DMS53 treated with DMSO at 0.1 percent for 48 hours (cell line): ENCODE data around the gene FRRS1.
"Not testable (repeated sequence)": the region's sequence is repeated elsewhere in the genome, so short reads cannot be mapped to it uniquely, and the experiment has no call there.

Source experiments
- DNase-seq: peaks from one replicate; lab custom pipeline; 2025; ENCODE audit not compliant: unreplicated experiment; lab: John Stamatoyannopoulos, UW

FRRS1 gene

GRCh38 chr1:99768104-99768503 is 1.7 kb upstream of the FRRS1 start:
- no peak for DNase-seq

DNA sequence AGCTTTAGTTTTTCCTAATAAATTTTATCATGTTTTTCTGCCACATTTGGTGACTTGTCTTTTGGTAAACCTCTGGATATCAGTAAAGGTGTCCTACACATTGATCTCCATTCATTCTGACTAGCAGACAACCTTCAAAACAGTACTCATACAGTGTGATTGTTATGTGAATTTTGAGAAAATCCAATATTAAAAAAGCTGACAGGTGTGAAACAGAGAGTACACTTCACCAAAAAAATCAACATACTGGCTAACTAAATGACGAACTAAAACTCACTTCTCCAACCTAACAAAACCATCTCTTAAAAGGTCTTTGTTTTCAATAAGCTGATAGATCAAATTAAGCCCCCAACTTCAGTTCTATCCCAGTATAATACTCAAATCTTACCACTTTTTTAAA is 1.5 kb downstream of the FRRS1 start:
- no peak for DNase-seq

DNA sequence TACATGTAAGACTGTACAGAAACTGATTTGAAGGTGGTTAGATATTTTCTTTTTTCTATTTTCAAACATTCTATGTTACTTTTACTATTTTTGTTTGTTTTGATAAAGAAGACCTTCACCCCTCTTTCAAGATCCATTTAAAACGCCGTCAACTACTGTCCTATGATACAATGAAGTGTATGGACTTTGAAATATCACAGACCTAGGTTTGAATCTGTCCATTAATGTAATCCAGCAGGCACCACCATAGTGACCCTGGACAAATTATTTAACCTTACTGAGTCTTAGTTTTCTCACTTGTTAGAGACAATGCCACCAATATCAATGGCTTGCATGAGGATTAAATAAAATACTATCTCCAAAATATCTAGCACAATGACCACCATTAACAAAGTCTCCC is 2.0 kb downstream of the FRRS1 start:
- no peak for DNase-seq

GRCh38 chr1:99763956-99764355 is 2.5 kb downstream of the FRRS1 start:
- DNase-seq: no peak

- no peak for DNase-seq
Measured at GRCh38 chr1:99761774-99762173, 4.7 kb downstream of the FRRS1 start.

DNA sequence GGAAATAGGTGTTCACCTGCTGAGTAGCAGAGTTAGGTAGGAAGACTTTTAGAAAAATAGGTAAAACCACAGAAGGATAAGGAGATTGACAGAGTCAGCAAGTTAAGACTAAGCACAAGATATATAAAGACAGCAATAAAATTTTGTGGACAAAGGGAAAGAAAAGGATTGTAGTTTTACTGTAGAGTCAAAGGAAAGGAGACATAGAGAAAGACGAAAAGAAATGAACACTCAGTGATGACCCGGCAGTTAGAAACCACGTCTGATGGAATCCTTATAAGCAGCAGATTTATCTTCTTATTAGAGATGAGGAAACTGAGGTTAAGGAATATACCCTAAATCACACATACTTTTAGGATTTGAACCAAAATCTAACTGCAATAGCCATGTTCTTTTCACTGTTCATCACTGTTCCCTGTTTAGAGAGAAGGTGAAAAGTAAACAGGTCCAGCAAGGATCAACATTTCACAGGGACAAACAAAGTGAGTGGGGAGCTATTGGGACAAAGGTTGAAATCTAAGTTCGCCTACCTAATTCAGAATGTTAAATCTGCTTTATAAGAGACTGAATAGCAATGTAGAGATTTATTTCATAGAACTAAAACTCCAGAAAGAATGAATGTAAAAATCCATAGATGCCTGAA is 6.8 kb downstream of the FRRS1 start:
- DNase-seq: no peak

- DNase-seq: not testable (repeated sequence)
Measured at GRCh38 chr1:99758686-99759517, 7.5 kb downstream of the FRRS1 start.

DNA sequence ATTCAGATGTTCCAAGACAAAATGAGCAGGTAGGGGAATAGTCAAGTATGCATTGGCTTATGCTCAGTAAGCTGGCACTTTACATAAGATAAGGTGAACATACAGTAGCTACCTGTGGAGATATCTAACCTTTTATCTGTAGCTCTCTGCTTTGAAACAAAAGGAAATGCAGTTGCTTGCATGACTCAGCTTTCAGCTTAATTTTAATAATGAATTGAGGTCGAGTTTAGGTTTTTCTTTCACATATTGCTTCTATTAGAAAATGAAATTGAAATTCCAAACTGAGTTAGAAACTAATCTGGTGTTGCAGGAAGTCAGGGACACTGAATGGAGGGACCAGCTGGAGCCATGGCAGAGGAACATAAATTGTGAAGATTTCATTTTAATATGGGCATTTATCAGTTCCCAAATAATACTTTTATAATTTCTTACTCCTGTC is 8.3 kb downstream of the FRRS1 start:
- no peak for DNase-seq

- no peak for DNase-seq
Measured at GRCh38 chr1:99756598-99756997, 9.8 kb downstream of the FRRS1 start.

DNA sequence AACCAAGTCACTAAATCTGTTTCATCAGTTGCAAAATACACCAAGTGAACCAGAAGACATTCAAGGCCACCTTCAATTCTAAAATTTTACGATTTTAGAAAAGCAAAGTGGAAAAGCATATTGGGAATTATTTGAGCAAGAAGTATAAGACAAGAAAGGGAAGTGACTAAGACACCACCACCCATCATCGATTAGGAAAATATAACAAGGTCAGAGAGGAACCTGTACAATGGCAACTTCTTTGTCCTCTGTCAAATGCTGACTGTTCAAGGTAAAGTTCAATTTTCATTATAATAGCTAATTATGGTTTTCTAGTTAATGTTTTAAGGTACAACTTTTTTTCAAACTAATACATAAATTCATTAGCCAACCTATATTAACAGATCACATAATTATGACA is 10.8 kb downstream of the FRRS1 start:
- DNase-seq: no peak

- DNase-seq: no peak
Measured at GRCh38 chr1:99754697-99755096, 11.7 kb downstream of the FRRS1 start.

DNA sequence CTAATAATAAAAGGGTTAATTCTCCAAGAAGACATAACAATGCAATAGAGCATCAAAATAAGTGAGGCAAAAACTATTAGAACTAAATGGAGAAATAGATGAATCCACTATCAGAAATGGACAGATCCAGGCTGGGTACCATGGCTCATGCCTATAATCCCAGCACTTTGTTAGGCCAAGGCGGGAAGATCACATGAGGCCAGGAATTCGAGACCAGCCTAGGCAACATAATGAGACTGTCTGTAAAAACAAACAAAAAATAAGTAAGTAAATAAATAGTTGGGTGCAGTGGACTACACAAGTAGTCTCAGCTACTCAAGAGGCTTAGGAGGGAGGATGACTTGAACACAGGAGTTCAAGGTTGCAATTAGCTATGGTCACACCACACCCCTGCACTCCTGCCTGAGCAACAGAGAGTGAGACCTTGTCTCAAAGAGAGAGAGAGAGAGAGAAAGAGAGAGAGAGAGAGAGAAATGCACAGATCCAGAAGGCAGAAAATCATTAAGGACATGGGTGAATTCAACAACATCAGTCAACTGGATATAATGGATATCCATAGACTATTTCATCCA is 12.3 kb downstream of the FRRS1 start:
- no peak for DNase-seq

GRCh38 chr1:99751877-99752504 is 14.4 kb downstream of the FRRS1 start:
- DNase-seq: no peak

DNA sequence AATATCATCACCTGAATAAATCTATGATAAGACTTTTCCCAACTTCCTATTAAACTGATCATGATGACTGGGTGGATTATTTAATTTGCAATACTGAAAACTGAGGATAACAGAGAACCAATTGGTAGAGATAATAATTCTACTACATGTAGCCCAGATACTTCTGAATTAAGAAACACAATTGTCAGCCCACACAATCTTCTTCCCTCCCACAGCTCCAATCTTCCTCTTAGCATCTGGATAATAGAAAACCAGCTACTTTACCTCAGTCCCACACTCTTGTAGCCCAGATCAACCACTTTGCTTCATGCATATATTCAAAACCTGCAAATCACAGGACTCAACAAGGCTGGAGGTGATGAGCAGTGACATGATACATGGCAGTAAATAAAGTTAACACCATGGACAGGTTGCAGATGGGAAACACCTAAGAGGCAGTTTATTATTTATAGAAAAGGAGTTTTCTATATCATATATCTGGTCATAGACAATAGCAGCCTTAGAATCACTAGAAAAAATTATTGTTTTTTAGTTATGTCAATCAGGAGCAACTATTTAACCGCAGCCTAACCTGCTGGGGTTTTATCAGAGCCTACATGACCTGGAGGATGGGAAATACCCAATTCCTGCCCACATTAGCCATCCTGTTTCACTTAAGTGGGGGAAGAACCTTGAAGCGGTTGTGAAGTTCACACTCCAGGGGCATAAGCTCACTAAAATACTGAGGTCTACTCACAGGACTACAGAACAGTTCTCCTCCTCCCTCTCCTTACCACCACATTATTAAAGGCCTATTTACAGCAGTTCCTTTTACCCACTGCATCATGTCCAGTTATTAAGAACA is 16.7 kb downstream of the FRRS1 start:
- no peak for DNase-seq

DNA sequence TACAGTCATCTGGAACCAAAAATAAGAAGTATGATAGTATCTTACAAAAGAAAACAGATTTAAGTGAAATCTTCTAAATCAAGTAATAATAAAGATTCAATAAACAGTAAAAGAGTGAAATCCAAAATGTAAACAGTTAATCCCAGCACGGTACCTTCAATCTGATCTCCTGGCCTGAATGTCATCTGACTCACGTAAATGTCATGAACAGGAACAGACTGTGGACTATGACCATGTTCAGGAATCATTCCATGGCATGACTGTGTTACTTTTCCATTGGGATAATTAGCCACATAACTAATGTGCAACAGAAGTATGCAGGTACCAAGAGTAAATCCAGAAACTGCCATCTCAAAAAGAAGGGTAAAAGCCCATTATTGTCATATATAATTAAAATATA is 18.0 kb downstream of the FRRS1 start:
- no peak for DNase-seq

- DNase-seq: no peak
Measured at GRCh38 chr1:99745684-99746083, 20.8 kb downstream of the FRRS1 start.

DNA sequence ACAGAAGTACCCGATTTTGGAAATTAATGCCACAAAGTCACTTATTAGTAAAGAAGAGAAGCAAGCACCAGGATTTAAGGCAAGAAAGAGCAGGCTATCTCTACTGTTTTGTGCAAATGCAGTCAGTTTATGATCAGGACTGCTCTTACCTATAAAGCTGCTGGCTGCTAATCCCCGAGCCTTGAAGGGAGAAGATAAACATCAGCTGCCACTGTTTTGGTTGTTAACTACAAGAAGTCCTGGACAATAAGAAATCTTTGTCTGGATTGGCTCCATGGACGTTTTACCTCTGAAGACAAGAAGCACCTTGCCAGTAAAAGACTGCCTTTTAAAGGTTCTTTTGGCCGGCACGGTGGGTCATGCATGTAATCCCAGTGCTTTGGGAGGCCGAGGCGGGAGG is 21.4 kb downstream of the FRRS1 start:
- DNase-seq: no peak

- no peak for DNase-seq
Measured at GRCh38 chr1:99740141-99740540, 26.3 kb downstream of the FRRS1 start.

GRCh38 chr1:99738858-99739465 is 27.5 kb downstream of the FRRS1 start:
- DNase-seq: no peak

GRCh38 chr1:99737016-99737415 is 29.4 kb downstream of the FRRS1 start:
- DNase-seq: peak; percentile 80
